Left lung (tissue), 10 donors: Measurements from ENCODE around the gene SND1. TPM values are rescaled to one million over a fixed set of nuclear protein-coding genes. Genes with fewer than 3 reads are reported as not detected.

Source experiments
- ATAC-seq: fragments of 200-7000 bp; cut with Tn5 transposase; one replicate; pipeline ENCODE4 v1.9.1; 2020; ENCODE audit warnings: moderate library complexity
- DNase-seq, 4 donors: peaks; one replicate each; pipeline ENCODE4 v3.0.0-alpha.2; 2013 to 2020
- H3K27ac ChIP-seq, 2 donors: fragments of 200-600 bp; sonication (generic) in 1 of 2; one replicate each; pipeline versions ENCODE4 v1.5.0 to v1.8.0; 2020 to 2021
- H3K27me3 ChIP-seq, 2 donors: fragments of 200-600 bp; sonication (generic) in 1 of 2; one replicate each; pipeline versions ENCODE4 v1.5.0 to v1.8.0; 2020 to 2021
- H3K36me3 ChIP-seq, 2 donors: fragments of 200-600 bp; sonication (generic) in 1 of 2; one replicate each; pipeline versions ENCODE4 v1.5.0 to v1.8.0; 2020 to 2021
- H3K4me1 ChIP-seq, 2 donors: fragments of 200-600 bp; one replicate each; pipeline ENCODE4 v1.8.0; 2021
- H3K4me3 ChIP-seq, 2 donors: fragments of 200-600 bp; sonication (generic) in 1 of 2; one replicate each; pipeline versions ENCODE4 v1.5.0 to v1.8.0; 2020 to 2021; ENCODE audit warnings: mild to moderate bottlenecking in 1 of 2
- H3K9me3 ChIP-seq, 2 donors: fragments of 200-600 bp; sonication (generic) in 1 of 2; one replicate each; pipeline versions ENCODE4 v1.5.0 to v1.8.0; 2020 to 2021
- CTCF ChIP-seq, 2 donors: fragments of 200-600 bp; sonication (generic) in 1 of 2; IDR thresholded peaks; one replicate each; pipeline versions ENCODE4 v1.5.0 to v1.8.0; 2021; ENCODE audit warnings: antibody characterized with exemption in 2 of 2
- intact Hi-C, 2 donors: fragments of 100-400 bp; cut with DNase I; formaldehyde crosslinking; loops; one replicate each; pipeline versions ENCODE4 v1.11.2 to v1.14.2; 2022
- polyA plus RNA-seq, 6 donors: library from polyadenylated mRNA; unstranded; fragments of 120-200 nt; gene quantifications; one replicate each; pipeline ENCODE4 v1.2.1, GENCODE V29; 2013; ENCODE audit not compliant: insufficient read length in 6 of 6
- total RNA-seq, 2 donors: library from RNA; stranded (reverse); fragmentation: NEBNext Ultra II Directional; extraction: Animal tissue kit (Norgen Biotek cat#: 25700); gene quantifications; one replicate each; pipeline ENCODE4 v1.2.1, GENCODE V29; 2021
- donor health status: DM: no; HTN: yes; CAD: no.
- donor health status: DM: no; HTN: no; CAD: no.

Gene SND1
- total and polyA plus RNA-seq, 8 donors = 141 to 229 (median 156) TPM

DNA sequence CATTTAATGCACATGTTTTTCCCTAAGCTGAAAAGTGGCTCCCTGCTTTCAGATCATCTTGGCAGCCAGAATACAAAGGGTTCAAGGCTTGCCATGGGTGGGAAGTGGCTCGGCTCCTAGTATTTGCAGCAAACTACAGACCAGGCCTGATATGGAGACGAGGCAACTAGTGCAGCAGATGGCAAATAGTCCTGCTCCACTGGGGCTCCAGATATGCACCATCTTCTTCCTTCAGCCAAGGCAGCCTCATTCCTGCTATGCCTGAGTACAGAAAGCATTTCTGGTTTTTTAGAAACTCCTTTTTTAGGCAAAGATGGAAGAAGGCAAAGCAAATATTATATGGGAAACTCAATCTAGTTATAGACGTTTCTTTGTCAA lies 355.3 kb downstream of the SND1 start:
- H3K27me3 ChIP-seq = no peaks in the 10 kb centered on the region
- intact Hi-C loops = no loop called here
- ATAC-seq (no peak), DNase-seq (no peak)
- H3K36me3 ChIP-seq = peaks cover 0 to 45% of the 10 kb centered on the region in 2 donors
- no peak for TF ChIP-seq CTCF (IDR thresholded peaks at IDR 0.05)
- no peak overlapping the region for H3K4me3 ChIP-seq
- H3K9me3 ChIP-seq = no peaks in the 10 kb centered on the region
- no peak overlapping the region for H3K27ac ChIP-seq
- H3K4me1 ChIP-seq = peaks cover 0 to 21% of the 10 kb centered on the region in 2 donors

- Histone ChIP-seq H3K27me3 (no peaks in the 10 kb centered on the region), H3K36me3 (peaks cover 0 to 46% of the 10 kb centered on the region in 2 donors), H3K9me3 (no peaks in the 10 kb centered on the region), H3K4me3 (no peak overlapping the region), H3K27ac (no peak overlapping the region), H3K4me1 (peaks cover 0 to 19% of the 10 kb centered on the region in 2 donors)
- DNase-seq (no peak), ATAC-seq (no peak)
- intact Hi-C loops = no loop called here
- TF ChIP-seq CTCF (IDR thresholded peaks at IDR 0.05) = no peak
These were observed 356.1 kb downstream of the SND1 start for GRCh38 chr7:128008141-128008540.

- Histone ChIP-seq H3K27me3 (no peaks in the 10 kb centered on the region), H3K4me1 (peaks cover 3 to 13% of the 10 kb centered on the region in 2 donors), H3K9me3 (no peaks in the 10 kb centered on the region), H3K4me3 (no peak overlapping the region), H3K36me3 (peaks cover 0 to 46% of the 10 kb centered on the region in 2 donors), H3K27ac (no peak overlapping the region)
- no peak for TF ChIP-seq CTCF (IDR thresholded peaks at IDR 0.05)
- intact Hi-C loops = no loop called here
- no peak for DNase-seq
- ATAC-seq = no peak
These were observed 356.8 kb downstream of the SND1 start for GRCh38 chr7:128008744-128009143.

GRCh38 chr7:128010391-128011127 lies 358.6 kb downstream of the SND1 start:
- H3K27me3 ChIP-seq = no peaks in the 10 kb centered on the region
- H3K4me3 ChIP-seq = no peak overlapping the region
- intact Hi-C loops = no loop called here
- peaks cover 3 to 18% of the 10 kb centered on the region in 2 donors for H3K4me1 ChIP-seq
- DNase-seq (no peak), ATAC-seq (no peak)
- no peak for TF ChIP-seq CTCF (IDR thresholded peaks at IDR 0.05)
- no peaks in the 10 kb centered on the region for H3K9me3 ChIP-seq
- H3K36me3 ChIP-seq = peaks cover 0 to 44% of the 10 kb centered on the region in 2 donors
- no peak overlapping the region for H3K27ac ChIP-seq

DNA sequence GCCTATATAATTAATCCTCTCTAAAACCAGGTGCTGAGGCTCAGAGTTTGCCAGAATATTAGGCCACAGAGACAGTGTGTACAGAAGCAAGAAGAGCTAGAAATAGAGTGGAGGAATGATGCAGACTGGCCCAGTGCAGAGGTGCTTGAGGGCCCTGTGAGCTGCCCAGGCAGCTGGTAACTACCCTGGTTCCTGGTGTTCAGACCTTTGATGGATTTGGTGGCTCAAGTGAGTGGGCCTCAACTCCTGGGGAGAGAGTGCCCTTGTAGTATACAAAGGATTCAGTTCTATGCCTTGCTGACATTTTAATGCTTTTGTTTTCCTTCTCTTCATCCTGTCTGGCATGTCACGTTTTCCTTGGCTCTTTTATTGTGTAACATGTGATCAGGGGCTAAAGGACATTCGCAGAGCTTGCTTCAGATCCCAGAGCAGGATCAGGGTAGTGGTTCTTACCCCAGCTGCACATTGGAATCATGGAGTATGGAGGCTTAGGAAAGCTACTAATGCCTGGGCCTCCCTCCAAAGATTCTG lies 359.2 kb downstream of the SND1 start:
- DNase-seq = no peak
- Histone ChIP-seq H3K27ac (no peak overlapping the region), H3K4me1 (peaks cover 3 to 22% of the 10 kb centered on the region in 2 donors), H3K9me3 (no peaks in the 10 kb centered on the region), H3K4me3 (no peak overlapping the region), H3K27me3 (no peaks in the 10 kb centered on the region), H3K36me3 (peaks cover 0 to 37% of the 10 kb centered on the region in 2 donors)
- intact Hi-C loops = no loop called here
- no peak for TF ChIP-seq CTCF (IDR thresholded peaks at IDR 0.05)
- ATAC-seq = no peak
